K562 (cell line): ENCODE data around the gene LCA5L. TPM values are rescaled to one million over a fixed set of nuclear protein-coding genes. Genes with fewer than 3 reads are reported as not detected.
A peak's percentile ranks its signal among the peaks of the same experiment; 100 is the strongest.

Experiments used
- ATAC-seq: fragments of 200-7000 bp; cut with Tn5 transposase; 3 replicates; pipeline ENCODE4 v1.9.1; 2020; ENCODE audit warnings: moderate library complexity
- BruUV-seq: library from RNA; stranded (reverse); fragments of 400-500 nt; replicated peaks from 2 replicates; lab custom pipeline; 2021; lab: Mats Ljungman, UMichigan
- CTCF ChIA-PET: fragments of 300-600 bp; formaldehyde crosslinking; extraction: SDS; loops from one replicate; lab custom pipeline; 2021; ENCODE audit warnings: low intra/inter-chr PET ratio; lab: Yijun Ruan, JAX
- POLR2A ChIA-PET: fragments of 300-600, 350-650 bp; sonication (Branson Sonifier 250); formaldehyde crosslinking; extraction: SDS; loops from one replicate; lab custom pipeline; 2021; ENCODE audit warnings: antibody characterized with exemption, inconsistent platforms; lab: Yijun Ruan, JAX
- DNase-seq, 4 experiments: peaks; one replicate each; pipeline versions ENCODE4 v3.0.0 to v3.0.0-alpha.2; 2011 to 2018; ENCODE audit warnings: low spot score in 3 of 4, mixed read lengths in 3 of 4; ENCODE audit errors: extremely low read depth in 1 of 4
- FAIRE-seq: peaks from 2 replicates; lab custom pipeline; 2011; peaks lifted over from hg19 to GRCh38; lab: Jason Lieb, UNC
- H2AFZ ChIP-seq: 2 replicates; pipeline ENCODE4 v1.6.0; 2011; ENCODE audit warnings: low read depth, low read length, control low read depth, inconsistent platforms
- H3K27ac ChIP-seq: fragments of 200-600 bp; 3 replicates; pipeline ENCODE4 v1.8.0; 2011; ENCODE audit warnings: low read depth, mild to moderate bottlenecking, control low read depth, inconsistent platforms, low read length, moderate library complexity, mixed read lengths; ENCODE audit errors: extremely low read depth
- H3K27me3 ChIP-seq, 2 experiments: fragments of 300-600 bp in 1 of 2; 2 replicates in 1 of 2; 3 replicates in 1 of 2; pipeline versions ENCODE4 v1.6.0 to v1.8.0; 2011; ENCODE audit warnings: inconsistent platforms in 2 of 2, low read length in 2 of 2, mild to moderate bottlenecking in 1 of 2, mixed read lengths in 1 of 2, moderate library complexity in 1 of 2; ENCODE audit not compliant: control insufficient read depth in 2 of 2, insufficient read depth in 2 of 2
- H3K36me3 ChIP-seq: fragments of 300-600 bp; 3 replicates; pipeline ENCODE4 v1.8.0; 2011; ENCODE audit warnings: mild to moderate bottlenecking, low read length, inconsistent platforms; ENCODE audit not compliant: control insufficient read depth, insufficient read depth
- H3K4me1 ChIP-seq, 2 experiments: fragments of 200-600 bp in 1 of 2; replicated peaks in 1 of 2; 2 replicates in 1 of 2; 3 replicates in 1 of 2; pipeline versions ENCODE4 v1.5.1 to v1.8.0; 2011; ENCODE audit warnings: inconsistent platforms in 2 of 2, low read length in 2 of 2, mild to moderate bottlenecking in 1 of 2, mixed read lengths in 1 of 2, moderate library complexity in 1 of 2; ENCODE audit not compliant: control insufficient read depth in 2 of 2, insufficient read depth in 2 of 2
- H3K4me2 ChIP-seq: 2 replicates; pipeline ENCODE4 v1.6.1; 2011; ENCODE audit warnings: low read length, control low read depth, inconsistent platforms, mixed read lengths; ENCODE audit not compliant: insufficient read depth
- H3K4me3 ChIP-seq: fragments of 200-600 bp; sonication (generic), shearing (Covaris generic); 2 replicates; pipeline ENCODE4 v1.5.1; 2016; ENCODE audit warnings: control low read depth, inconsistent platforms
- H3K79me2 ChIP-seq: fragments of 200-600 bp; 3 replicates; pipeline ENCODE4 v1.8.0; 2011; ENCODE audit warnings: low read length, inconsistent platforms; ENCODE audit not compliant: control insufficient read depth, insufficient read depth
- H3K9ac ChIP-seq, 2 experiments: 2 replicates each; pipeline versions ENCODE4 v1.6.0 to v1.6.1; 2011; ENCODE audit warnings: low read depth in 2 of 2, low read length in 2 of 2, control low read depth in 1 of 2, inconsistent platforms in 1 of 2, mild to moderate bottlenecking in 1 of 2, mixed read lengths in 1 of 2; ENCODE audit not compliant: insufficient read depth in 1 of 2
- H3K9me1 ChIP-seq: one replicate; pipeline ENCODE4 v1.6.0; 2011; ENCODE audit warnings: inconsistent platforms, mild to moderate bottlenecking, low read length, moderate library complexity; ENCODE audit not compliant: control insufficient read depth, insufficient read depth
- H3K9me3 ChIP-seq: replicated peaks from 2 replicates; pipeline ENCODE4 v1.5.1; 2011; ENCODE audit warnings: low read depth, low read length, inconsistent platforms; ENCODE audit not compliant: control insufficient read depth, insufficient read depth
- H4K20me1 ChIP-seq: replicated peaks from 2 replicates; pipeline ENCODE4 v1.6.1; 2011; ENCODE audit warnings: low read length, inconsistent platforms, mixed read lengths; ENCODE audit not compliant: control insufficient read depth, insufficient read depth
- CBFB ChIP-seq: sonication (generic); formaldehyde crosslinking; IDR thresholded peaks from 2 replicates; pipeline ENCODE4 v1.4.0; 2020; ENCODE audit warnings: mild to moderate bottlenecking, missing genetic modification reagents
- CEBPB ChIP-seq: fragments of 450-650 bp; IDR thresholded peaks from 2 replicates; pipeline ENCODE4 v1.6.1; 2016; ENCODE audit warnings: missing genetic modification characterization, missing compliant biosample characterization
- CHD4 ChIP-seq: fragments of 200-600 bp; sonication (generic); IDR thresholded peaks from 3 replicates; pipeline ENCODE4 v1.6.1; 2012; ENCODE audit warnings: low read depth, mild to moderate bottlenecking, mixed read lengths, low read length, inconsistent platforms; ENCODE audit not compliant: insufficient read depth, insufficient replicate concordance, poor library complexity, severe bottlenecking
- DMBX1 ChIP-seq: fragments of 250-450 bp; sonication (Bioruptor Pico); IDR thresholded peaks from 2 replicates; pipeline ENCODE4 v1.8.0; 2022; ENCODE audit warnings: inconsistent platforms, mild to moderate bottlenecking, moderate library complexity, borderline replicate concordance
- EHMT2 ChIP-seq: fragments of 450-650 bp; IDR thresholded peaks from 2 replicates; pipeline ENCODE4 v1.6.1; 2018; ENCODE audit warnings: antibody characterized with exemption
- ESRRB ChIP-seq: fragments of 250-450 bp; sonication (Bioruptor Pico); IDR thresholded peaks from 2 replicates; pipeline ENCODE4 v1.5.0; 2020; ENCODE audit warnings: mild to moderate bottlenecking, moderate library complexity, borderline replicate concordance
- FOS ChIP-seq: IDR thresholded peaks from 3 replicates; pipeline ENCODE4 v1.6.1; 2011; ENCODE audit not compliant: insufficient read length; ENCODE audit errors: extremely low read depth
- FOXK1 ChIP-seq: sonication (generic); formaldehyde crosslinking; IDR thresholded peaks from 2 replicates; pipeline ENCODE4 v1.8.0; 2022; ENCODE audit warnings: missing genetic modification reagents, mild to moderate bottlenecking, borderline replicate concordance
- PHB ChIP-seq: fragments of 250-450 bp; sonication (Bioruptor Pico); IDR thresholded peaks from 2 replicates; pipeline ENCODE4 v1.5.0; 2021
- SRSF3 ChIP-seq: fragments of 200-400 bp; formaldehyde crosslinking; IDR thresholded peaks from 2 replicates; pipeline ENCODE4 v1.6.1; 2016; ENCODE audit warnings: mild to moderate bottlenecking, low read length, moderate library complexity; ENCODE audit not compliant: insufficient read depth
- ZNF224 ChIP-seq: sonication (generic); formaldehyde crosslinking; IDR thresholded peaks from 2 replicates; pipeline ENCODE4 v1.8.0; 2022; ENCODE audit warnings: mild to moderate bottlenecking, missing genetic modification reagents
- ZSCAN32 ChIP-seq: fragments of 450-650 bp; formaldehyde crosslinking; IDR thresholded peaks from 2 replicates; pipeline ENCODE4 v1.4.0; 2020; ENCODE audit warnings: mild to moderate bottlenecking, moderate library complexity
- WGBS: fragments of 100-300 bp; shearing (Covaris generic); methylation state at CpG from one replicate; pipeline ENCODE4 v1.1.6; 2016; ENCODE audit warnings: low coverage, mixed read lengths; ENCODE audit not compliant: insufficient coverage; ENCODE audit errors: missing lambda C conversion rate; 5-methylcytosine and 5-hydroxymethylcytosine counted together
- in situ Hi-C: fragments of 300-500 bp; cut with MboI; formaldehyde crosslinking; loops from 4 replicates; pipeline ENCODE4 v1.15.0; 2018; ENCODE audit warnings: inconsistent platforms, mixed read lengths
- intact Hi-C: fragments of 100-400 bp; cut with micrococcal nuclease; formaldehyde crosslinking; loops from 2 replicates; pipeline ENCODE4 v1.14.2; 2022
- polyA plus RNA-seq, 8 experiments: library from polyadenylated mRNA; depleted of rRNA in 4 of 8; stranded (reverse) in 5 of 8; unstranded in 3 of 8; fragments of >200 nt; fragmentation: Nextera tagmentation in 2 of 8; fragmentation: Illumina TruSeq in 1 of 8; extraction: Ambion mirVana in 2 of 8; extraction: Trizol in 1 of 8; gene quantifications; 2 replicates each; pipeline versions ENCODE4 v1.2.1 to v1.2.3, GENCODE V29; 2011 to 2014; ENCODE audit warnings: inconsistent platforms in 1 of 8, missing spikeins in 1 of 8
- total RNA-seq, 7 experiments: library from RNA; depleted of rRNA in 6 of 7; stranded (reverse); fragments of >200 nt in 6 of 7; fragmentation: Illumina TruSeq in 2 of 7; extraction: Trizol in 2 of 7; gene quantifications; 2 replicates each; pipeline versions ENCODE4 v1.2.1 to v1.2.3, GENCODE V29; 2011 to 2021; ENCODE audit warnings: low replicate concordance in 1 of 7

Gene LCA5L
- total and polyA plus RNA-seq, 9 of the 15 experiments (the other 6 are each of a cell fraction or from before 2014, with no cell fraction given), result 1.8 to 4.9 (median 3.8) TPM

DNA sequence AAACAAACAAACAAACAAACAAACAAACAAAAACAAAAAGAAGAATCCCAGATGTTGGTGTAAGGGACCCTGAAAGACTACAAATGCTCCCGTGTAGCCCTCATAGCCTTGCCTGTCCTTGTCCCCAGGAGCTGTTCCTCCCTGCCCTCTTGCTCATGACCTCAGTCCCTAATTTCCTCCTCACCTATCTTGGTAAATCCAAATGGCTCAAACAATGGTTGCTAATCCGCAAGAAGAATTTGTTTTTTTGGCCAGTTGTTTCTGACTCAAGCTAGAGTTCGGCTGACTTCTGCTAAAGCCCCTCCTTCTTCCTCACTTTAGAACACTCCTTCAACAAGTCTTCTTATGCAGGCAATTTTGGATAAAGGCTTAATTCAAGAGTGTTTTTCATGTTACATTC lies 15.6 kb downstream of the LCA5L start:
- CTCF ChIA-PET, result no interaction called here

DNA sequence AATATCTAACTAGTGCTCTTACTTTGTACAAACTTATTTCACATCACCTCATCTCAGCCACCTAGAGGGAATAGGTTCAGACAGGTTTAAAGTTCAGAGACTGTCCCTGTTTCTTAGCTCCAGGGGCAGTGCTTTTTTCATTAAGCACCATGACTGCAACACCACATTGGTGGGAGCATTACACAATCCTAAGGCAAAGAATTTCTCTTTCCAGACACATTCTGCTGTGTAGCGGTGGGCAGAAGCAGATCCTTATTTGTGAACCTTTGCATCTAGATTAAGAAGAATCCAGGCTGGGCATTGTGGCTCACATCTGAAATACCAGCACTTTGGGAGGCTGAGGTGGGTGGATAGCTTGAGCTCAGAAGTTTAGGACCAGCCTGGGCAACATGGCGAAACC lies 16.1 kb downstream of the LCA5L start:
- peaks cover 5 to 16% of the 10 kb centered on the region in 2 experiments; a peak in 4 of 5 replicates for H3K4me1 ChIP-seq
- H3K79me2 ChIP-seq, result no peaks in the 10 kb centered on the region
- H3K27ac ChIP-seq, result peak overlapping the region; percentile 9; the same call in 2 of the 3 replicates
- DNase-seq, result no peak
- H4K20me1 ChIP-seq, result no peaks in the 10 kb centered on the region
- 97% methylated on average over 2 of the region's 2 CpGs for WGBS
- no peaks in the 10 kb centered on the region for H3K9me1 ChIP-seq
- no peaks in the 10 kb centered on the region for H3K27me3 ChIP-seq
- intact Hi-C loops, result no loop called here
- no peaks in the 10 kb centered on the region for H3K36me3 ChIP-seq
- in situ Hi-C loops, result no loop called here
- BruUV-seq, result no TSS peak
- H3K4me3 ChIP-seq, result no peak overlapping the region
- peak; percentile 62 for TF ChIP-seq CEBPB (tag)
- no peak for TF ChIP-seq ZSCAN32 (CRISPR knock-in tag)
- 0 out of 2 replicates have a peak, but pooled peaks have one; percentile 44 for TF ChIP-seq CBFB (CRISPR knock-in tag)
- 0 out of 2 replicates have a peak, but pooled peaks have one; percentile 60 for TF ChIP-seq FOXK1 (CRISPR knock-in tag)
- FAIRE-seq, result no peak
- ChIA-PET POLR2A (interaction anchor here (1.2 to 2.3 kb wide), 2 partner anchors 10 to 15 kb away, joined by 3 to 14 read pairs; partner anchors contain the start of gene LCA5L), CTCF (no interaction called here)
- H2AFZ ChIP-seq, result 0 out of 2 replicates have a peak overlapping the region, but pooled peaks have one; percentile 88
- H3K9ac ChIP-seq, result no peak overlapping the region
- ATAC-seq, result no peak
- H3K4me2 ChIP-seq, result 0 out of 2 replicates have a peak overlapping the region, but pooled peaks have one; percentile 69
- 0 out of 2 replicates have a peak, but pooled peaks cover 2% of the 10 kb centered on the region for H3K9me3 ChIP-seq

More for the DNA sequence above, 15.6 kb downstream of the LCA5L start:
- POLR2A ChIA-PET, result interaction anchor here (0.9 to 2.3 kb wide), 8 partner anchors 8 to 81 kb away, joined by 3 to 14 read pairs (median 4); partner anchors contain the start of genes HMGN1 and LCA5L
- DNase-seq (no peak), ATAC-seq (no peak), FAIRE-seq (no peak)
- no peaks in the 10 kb centered on the region for H4K20me1 ChIP-seq
- H3K27me3 ChIP-seq, result no peaks in the 10 kb centered on the region
- in situ Hi-C loops (no loop called here), intact Hi-C loops (no loop called here)
- H3K4me2 ChIP-seq, result peak overlapping the region; percentile 69
- H3K36me3 ChIP-seq, result no peaks in the 10 kb centered on the region
- H3K27ac ChIP-seq, result peak overlapping the region; percentile 74
- WGBS, result 45% methylated on average over 3 of the region's 3 CpGs
- no peaks in the 10 kb centered on the region for H3K9me1 ChIP-seq
- peaks cover 5 to 16% of the 10 kb centered on the region in 2 experiments; a peak in 4 of 5 replicates for H3K4me1 ChIP-seq
- peak overlapping the region; percentile 88 for H2AFZ ChIP-seq
- BruUV-seq, result no TSS peak
- H3K9ac ChIP-seq, result peak overlapping the region in 1 of 2 experiments; percentile 51; a peak in 2 of 4 replicates
- H3K9me3 ChIP-seq, result 0 out of 2 replicates have a peak, but pooled peaks cover 2% of the 10 kb centered on the region
- H3K79me2 ChIP-seq, result no peaks in the 10 kb centered on the region
- TF ChIP-seq ESRRB (CRISPR knock-in tag) (no peak), CHD4 (no peak), PHB (CRISPR knock-in tag) (no peak), FOS (no peak), EHMT2 (no peak), ZNF224 (CRISPR knock-in tag) (no peak), DMBX1 (CRISPR knock-in tag) (no peak), SRSF3 (no peak)
- no peak overlapping the region for H3K4me3 ChIP-seq
